Measurements from ENCODE around the gene GRIN2C.
A peak's percentile ranks its signal among the peaks of the same experiment; 100 is the strongest.
"Not testable (repeated sequence)": the region's sequence is repeated elsewhere in the genome, so short reads cannot be mapped to it uniquely, and the experiment has no call there.

Gene GRIN2C

GRCh38 chr17:74859459-74860228, at the start of gene GRIN2C:
Gene GRIN2C (minus strand): TSS chr17:74859885. CDS start chr17:74855092, 4,793 bp downstream.
- DNase-seq, result peak; percentile 47

GRCh38 chr17:74909097-74909496, 49.4 kb upstream of the GRIN2C start:
- DNase-seq, result not testable (repeated sequence)

GRCh38 chr17:74907012-74907411, 47.3 kb upstream of the GRIN2C start:
- no peak for DNase-seq

GRCh38 chr17:74906214-74906793, 46.6 kb upstream of the GRIN2C start:
- not testable (repeated sequence) for DNase-seq

GRCh38 chr17:74904687-74905409, 45.2 kb upstream of the GRIN2C start:
- DNase-seq, result no peak

GRCh38 chr17:74903671-74904070, 44.0 kb upstream of the GRIN2C start:
- no peak for DNase-seq

- no peak for DNase-seq
Measured at GRCh38 chr17:74903034-74903433, 43.3 kb upstream of the GRIN2C start.

- DNase-seq, result no peak
Measured at GRCh38 chr17:74901353-74902135, 41.9 kb upstream of the GRIN2C start.

GRCh38 chr17:74900208-74900607, 40.5 kb upstream of the GRIN2C start:
- no peak for DNase-seq

GRCh38 chr17:74898376-74898946, 38.8 kb upstream of the GRIN2C start:
- no peak for DNase-seq

- DNase-seq, result no peak
Measured at GRCh38 chr17:74893936-74894671, 34.4 kb upstream of the GRIN2C start.

GRCh38 chr17:74892974-74893911, 33.6 kb upstream of the GRIN2C start, which contains the start of gene FADS6:
Gene FADS6 (minus strand): TSS chr17:74893633. CDS start chr17:74893595, 38 bp downstream.
- no peak for DNase-seq

GRCh38 chr17:74892013-74892841, 32.5 kb upstream of the GRIN2C start:
- no peak for DNase-seq

GRCh38 chr17:74890554-74890953, 30.9 kb upstream of the GRIN2C start:
- no peak for DNase-seq

- DNase-seq, result no peak
Measured at GRCh38 chr17:74888469-74888868, 28.8 kb upstream of the GRIN2C start.

- no peak for DNase-seq
Measured at GRCh38 chr17:74883241-74883745, 23.6 kb upstream of the GRIN2C start.

GRCh38 chr17:74882517-74883240, 23.0 kb upstream of the GRIN2C start:
- DNase-seq, result no peak

- DNase-seq, result no peak
Measured at GRCh38 chr17:74881073-74881472, 21.4 kb upstream of the GRIN2C start.

- DNase-seq, result no peak
Measured at GRCh38 chr17:74879308-74879707, 19.6 kb upstream of the GRIN2C start.

Measured in stimulated activated CD8-positive, alpha-beta memory T cell treated with anti-CD3 and anti-CD28 coated beads, Interleukin-4, amount 100 ng/mL, for 48 hours (primary cell).